ENCODE measurements around the gene GRAMD1B.

DNA sequence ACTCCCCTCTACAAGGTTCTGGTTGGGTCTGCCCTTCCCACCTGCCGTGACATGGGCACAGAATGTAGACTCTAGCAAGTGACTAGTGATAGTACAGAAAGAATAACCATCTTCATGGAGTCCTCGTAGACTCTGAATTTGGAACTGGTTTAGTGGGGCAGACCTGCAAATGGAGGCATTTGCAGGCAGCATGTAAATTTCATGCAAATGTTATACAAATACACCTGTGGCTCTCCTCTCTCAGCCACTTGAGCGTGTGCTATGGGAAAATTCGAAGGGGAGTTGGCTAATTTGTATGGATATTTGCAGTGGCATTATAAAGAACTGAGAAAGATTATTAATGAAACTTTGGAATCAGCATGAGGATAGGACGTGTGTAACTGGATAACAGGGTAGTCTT lies 139.3 kb downstream of the GRAMD1B start:
- no peak for TF ChIP-seq CTCF (IDR thresholded peaks at IDR 0.05; ENCODE audit: low read depth, low read length)
- TF ChIP-seq, protein P1, sequence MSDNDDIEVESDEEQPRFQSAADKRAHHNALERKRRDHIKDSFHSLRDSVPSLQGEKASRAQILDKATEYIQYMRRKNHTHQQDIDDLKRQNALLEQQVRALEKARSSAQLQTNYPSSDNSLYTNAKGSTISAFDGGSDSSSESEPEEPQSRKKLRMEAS (IDR thresholded peaks at IDR 0.05; ENCODE audit: low read depth, low read length): no peak
